AG10803 (cell line): Measurements from ENCODE around the gene NIPAL4.
"Not testable (repeated sequence)": the region's sequence is repeated elsewhere in the genome, so short reads cannot be mapped to it uniquely, and the experiment has no call there.

ENCODE experiments used
- DNase-seq: peaks from one replicate; pipeline ENCODE4 v3.0.0; 2010; ENCODE audit warnings: low read depth
- H3K4me3 ChIP-seq: 2 replicates; pipeline ENCODE4 v1.5.1; 2011; ENCODE audit warnings: mild to moderate bottlenecking, low read length, control low read depth
- CTCF ChIP-seq: conservative IDR thresholded peaks from 2 replicates; pipeline ENCODE4 v1.5.1; 2011; ENCODE audit warnings: mild to moderate bottlenecking, low read length, control low read depth, inconsistent platforms

NIPAL4 gene

DNA sequence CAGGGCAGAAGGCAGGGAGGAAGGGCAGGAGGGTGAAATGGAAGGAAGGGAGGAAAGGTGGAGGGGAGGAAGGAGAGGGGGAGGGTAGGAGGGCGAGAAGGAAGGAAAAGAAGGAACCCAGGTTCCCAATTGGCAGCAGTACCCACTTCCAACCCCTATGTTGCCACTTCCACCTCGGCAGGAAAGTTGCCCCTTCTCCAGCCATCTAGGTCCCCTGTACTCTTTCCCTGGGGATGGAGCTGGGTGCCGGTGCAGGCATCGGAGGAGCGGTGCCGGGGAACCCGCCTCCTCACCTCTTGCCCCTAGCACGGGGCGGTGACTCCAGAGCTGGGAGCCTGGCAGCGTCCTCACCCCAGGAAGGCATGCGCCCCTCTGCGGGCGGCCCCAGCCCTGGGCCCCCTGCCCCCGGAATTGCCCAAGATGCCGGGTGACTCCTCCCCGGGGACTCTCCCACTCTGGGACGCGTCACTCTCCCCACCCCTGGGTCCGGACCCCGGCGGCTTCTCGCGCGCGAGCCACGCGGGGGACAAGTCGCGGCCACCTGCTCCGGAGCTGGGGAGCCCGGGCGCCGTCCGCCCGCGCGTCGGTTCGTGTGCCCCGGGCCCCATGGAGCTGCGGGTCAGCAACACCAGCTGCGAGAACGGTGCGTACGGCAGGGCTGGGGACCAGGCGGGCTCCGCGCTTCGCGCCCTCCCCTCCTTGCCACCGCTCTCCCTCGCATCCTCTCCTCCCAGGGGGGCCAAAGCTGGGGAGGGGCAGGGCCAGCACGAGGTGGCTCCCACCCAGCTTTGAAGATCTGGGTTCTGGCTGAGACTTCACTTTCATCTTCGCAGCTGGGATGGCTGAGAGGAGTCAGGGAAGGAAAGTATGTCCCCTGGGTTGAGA is at the start of gene NIPAL4:
NIPAL4 (plus strand) TSS at position 499 of the 885 bp plus-strand sequence; CDS start at position 607, 108 bp downstream.
- TF ChIP-seq CTCF = no peak
- no peak for DNase-seq
- H3K4me3 ChIP-seq = peak within 1 kb of the TSS; percentile 58

DNA sequence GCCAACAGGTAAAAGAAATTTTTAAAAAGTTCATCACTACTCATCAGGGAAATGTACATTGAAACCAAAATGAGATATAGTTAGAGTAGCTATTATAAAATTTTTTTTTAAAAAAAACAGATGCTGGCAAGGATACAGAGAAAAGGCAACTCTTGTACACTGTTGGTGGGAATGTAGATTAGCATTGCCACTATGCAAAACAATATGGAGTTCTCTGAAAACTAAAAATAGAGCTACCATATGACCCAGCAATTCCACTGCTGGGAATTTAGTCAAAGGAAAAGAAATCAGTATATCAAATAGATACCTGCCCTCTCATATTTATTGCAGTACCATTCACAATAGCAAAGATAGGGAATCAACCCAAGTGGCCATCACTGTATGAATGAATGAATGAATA is 44.2 kb upstream of the NIPAL4 start:
- no peak overlapping the region for H3K4me3 ChIP-seq
- no peak for DNase-seq
- TF ChIP-seq CTCF = no peak

DNA sequence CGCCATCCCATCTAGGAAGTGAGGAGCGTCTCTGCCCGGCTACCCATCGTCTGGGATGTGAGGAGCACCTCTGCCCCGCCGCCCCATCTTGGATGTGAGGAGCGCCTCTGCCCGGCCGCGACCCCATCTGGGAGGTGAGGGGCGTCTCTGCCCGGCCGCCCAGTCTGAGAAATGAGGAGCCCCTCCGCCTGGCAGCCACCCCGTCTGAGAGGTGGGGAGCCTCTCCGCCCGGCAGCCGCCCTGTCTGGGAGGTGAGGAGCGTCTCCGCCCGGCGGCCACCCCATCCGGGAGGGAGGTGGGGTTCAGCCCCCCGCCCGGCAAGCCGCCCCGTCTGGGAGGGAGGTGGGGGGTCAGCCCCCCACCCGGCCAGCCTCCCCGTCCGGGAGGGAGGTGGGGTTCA is 40.5 kb upstream of the NIPAL4 start:
- DNase-seq, H3K4me3 ChIP-seq: not testable (repeated sequence)

GRCh38 chr5:157429920-157430319 is 30.1 kb upstream of the NIPAL4 start:
- H3K4me3 ChIP-seq, DNase-seq: not testable (repeated sequence)

GRCh38 chr5:157431544-157432200 is 28.3 kb upstream of the NIPAL4 start:
- no peak overlapping the region for H3K4me3 ChIP-seq
- TF ChIP-seq CTCF = peak; percentile 59
- DNase-seq = peak; percentile 69

DNA sequence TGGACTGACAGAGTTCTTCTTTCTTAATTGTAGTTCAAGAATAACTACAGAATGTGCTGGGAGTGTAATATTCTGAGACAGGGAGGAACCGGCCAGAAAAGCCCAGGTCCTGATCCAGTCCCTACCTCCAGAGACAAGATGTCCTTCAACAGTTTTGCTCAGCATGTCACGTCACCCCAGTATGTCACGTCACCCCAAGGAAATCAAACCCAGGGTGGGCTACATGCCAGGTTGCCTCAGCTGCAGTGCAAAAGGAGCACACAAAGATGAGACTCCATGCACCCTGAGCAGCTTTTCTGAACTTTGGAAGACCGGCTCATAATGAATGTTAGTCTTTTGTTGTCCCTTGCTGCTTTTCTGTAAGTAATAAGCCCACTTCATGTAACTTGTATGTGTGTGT is 25.9 kb upstream of the NIPAL4 start:
- no peak overlapping the region for H3K4me3 ChIP-seq
- DNase-seq = no peak
- TF ChIP-seq CTCF = no peak

DNA sequence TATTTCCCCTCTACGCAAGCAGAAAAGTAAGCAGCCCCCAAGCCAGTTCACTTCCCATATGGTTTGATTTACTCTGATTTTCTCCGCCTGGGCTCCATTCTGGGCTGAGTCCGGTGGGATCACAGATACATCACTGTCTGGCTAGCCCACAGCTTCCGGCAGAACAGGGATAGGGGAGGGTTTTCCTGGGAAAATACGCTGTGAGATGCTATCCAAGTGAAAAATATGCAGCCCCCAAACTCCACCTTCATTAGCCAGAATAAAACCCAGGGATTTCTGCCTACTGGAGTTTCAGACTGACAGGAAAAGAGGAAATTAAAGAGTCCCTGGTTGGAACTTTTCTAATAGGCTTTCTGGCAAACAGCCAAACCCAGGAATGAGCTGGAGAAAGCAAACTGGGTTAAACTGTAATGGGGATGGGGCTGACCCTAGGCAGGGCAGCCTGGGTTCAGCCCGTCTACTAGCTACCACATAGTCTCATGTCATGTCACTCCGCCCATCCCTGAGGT is 16.9 kb upstream of the NIPAL4 start:
- TF ChIP-seq CTCF = no peak
- H3K4me3 ChIP-seq = no peak overlapping the region
- DNase-seq = peak; percentile 12

DNA sequence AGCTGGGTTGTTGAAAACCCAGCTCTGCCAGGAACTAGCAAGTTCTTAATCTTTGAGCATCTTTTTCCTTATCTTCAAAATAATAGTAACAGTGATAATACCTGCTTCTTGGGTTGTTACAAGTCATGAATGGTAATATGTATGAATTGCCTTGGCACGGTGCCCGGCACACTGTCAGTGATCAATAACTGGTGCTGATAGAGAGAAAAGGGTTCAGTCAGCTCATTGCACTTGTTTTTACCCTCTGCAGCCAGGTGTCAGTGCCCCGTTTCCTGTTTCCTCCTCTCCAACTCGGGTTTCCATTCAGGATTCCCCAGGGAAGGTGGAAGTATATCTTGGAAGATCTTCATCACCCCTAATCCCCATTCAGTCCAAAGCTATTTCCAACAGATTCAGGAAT is 15.8 kb upstream of the NIPAL4 start:
- TF ChIP-seq CTCF = no peak
- no peak for DNase-seq
- no peak overlapping the region for H3K4me3 ChIP-seq
